Neural cell (in vitro differentiated cells): ENCODE results near the gene TLR9.

Experiments used
- CTCF ChIP-seq: fragments of 450-650 bp; IDR thresholded peaks from 2 replicates; pipeline ENCODE4 v1.5.1; 2014; ENCODE audit warnings: antibody characterized with exemption, mild to moderate bottlenecking, moderate library complexity; ENCODE audit not compliant: poor library complexity, severe bottlenecking
- EP300 ChIP-seq: fragments of 450-650 bp; conservative IDR thresholded peaks from 2 replicates; pipeline ENCODE4 v1.6.1; 2014; ENCODE audit warnings: antibody characterized with exemption, mild to moderate bottlenecking, moderate library complexity; ENCODE audit not compliant: poor library complexity, severe bottlenecking
- EZH2 ChIP-seq: fragments of 200-600, 300-800 bp; shearing (Covaris generic), sonication (generic); IDR thresholded peaks from 2 replicates; pipeline ENCODE4 v1.6.1; 2014; ENCODE audit warnings: antibody characterized with exemption, low read length, borderline replicate concordance, mild to moderate bottlenecking; ENCODE audit not compliant: insufficient read depth, poor library complexity, severe bottlenecking
- REST ChIP-seq: IDR thresholded peaks from 2 replicates; pipeline ENCODE4 v1.6.1; 2012; ENCODE audit warnings: borderline replicate concordance
- TAF1 ChIP-seq: IDR thresholded peaks from 2 replicates; pipeline ENCODE4 v1.6.1; 2012; ENCODE audit warnings: low read depth

- TF ChIP-seq CTCF (no peak), TAF1 (no peak), EP300 (no peak), REST (no peak), EZH2 (no peak)
Measured at GRCh38 chr3:52176951-52177700, 48.3 kb downstream of the TLR9 start.
